Ramos (cell line): ENCODE results near the gene SPG7.

Experiments used
- in situ Hi-C: fragments of 300-500 bp; cut with MboI; formaldehyde crosslinking; loops from one replicate; pipeline ENCODE4 v1.14.3; 2022; ENCODE audit warnings: low sequenced_read_pairs; ENCODE audit not compliant: unreplicated experiment

Gene SPG7

DNA sequence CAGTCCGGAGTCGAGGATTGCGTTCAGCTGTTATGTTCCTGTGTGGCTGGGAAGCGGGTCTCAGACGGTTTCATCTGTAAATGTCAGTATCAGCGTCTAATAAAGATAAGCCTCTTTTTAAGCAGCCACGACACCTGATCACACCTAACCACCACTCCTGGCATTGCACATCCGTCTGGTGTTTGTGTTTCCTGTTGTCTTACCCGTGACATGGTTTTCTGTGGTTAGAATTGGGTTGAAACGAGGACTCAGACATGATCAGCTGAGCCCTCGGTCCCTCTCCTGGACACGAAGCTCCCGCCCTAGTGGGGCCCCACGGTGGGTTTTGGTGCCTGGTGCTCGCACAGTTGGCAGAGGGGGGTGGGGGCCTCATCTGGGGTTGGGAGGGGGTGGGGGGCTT lies 85.6 kb downstream of the SPG7 start:
- in situ Hi-C loops = no loop called here

DNA sequence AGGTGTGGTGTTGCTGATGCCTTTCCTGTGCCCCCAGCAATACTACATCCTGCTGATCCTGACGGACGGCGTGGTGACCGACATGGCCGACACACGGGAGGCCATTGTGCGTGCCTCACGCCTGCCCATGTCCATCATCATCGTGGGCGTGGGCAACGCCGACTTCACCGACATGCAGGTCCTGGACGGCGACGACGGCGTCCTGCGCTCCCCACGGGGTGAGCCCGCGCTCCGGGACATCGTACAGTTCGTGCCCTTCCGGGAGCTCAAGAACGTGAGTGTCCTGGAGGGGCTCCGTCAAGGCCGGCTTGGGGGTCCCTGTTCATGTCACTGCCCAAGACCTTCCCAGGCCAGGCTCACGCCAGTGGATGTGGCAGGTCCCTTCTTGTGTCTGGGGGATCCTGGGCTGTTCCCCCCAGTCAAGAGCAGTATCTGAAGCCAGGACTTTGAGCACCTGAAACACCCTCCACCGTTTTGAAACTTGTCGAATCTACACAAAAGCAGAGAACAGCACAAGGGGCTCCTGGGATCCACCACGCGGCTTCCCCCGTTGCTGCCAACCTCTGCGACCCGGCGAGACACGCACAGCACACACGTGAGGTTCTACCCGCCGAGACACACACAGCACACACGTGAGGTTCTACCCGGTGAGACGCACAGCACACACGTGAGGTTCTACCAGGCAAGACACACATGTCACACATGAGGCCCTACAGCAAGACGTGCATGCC lies 87.3 kb downstream of the SPG7 start:
- in situ Hi-C loops = no loop called here

DNA sequence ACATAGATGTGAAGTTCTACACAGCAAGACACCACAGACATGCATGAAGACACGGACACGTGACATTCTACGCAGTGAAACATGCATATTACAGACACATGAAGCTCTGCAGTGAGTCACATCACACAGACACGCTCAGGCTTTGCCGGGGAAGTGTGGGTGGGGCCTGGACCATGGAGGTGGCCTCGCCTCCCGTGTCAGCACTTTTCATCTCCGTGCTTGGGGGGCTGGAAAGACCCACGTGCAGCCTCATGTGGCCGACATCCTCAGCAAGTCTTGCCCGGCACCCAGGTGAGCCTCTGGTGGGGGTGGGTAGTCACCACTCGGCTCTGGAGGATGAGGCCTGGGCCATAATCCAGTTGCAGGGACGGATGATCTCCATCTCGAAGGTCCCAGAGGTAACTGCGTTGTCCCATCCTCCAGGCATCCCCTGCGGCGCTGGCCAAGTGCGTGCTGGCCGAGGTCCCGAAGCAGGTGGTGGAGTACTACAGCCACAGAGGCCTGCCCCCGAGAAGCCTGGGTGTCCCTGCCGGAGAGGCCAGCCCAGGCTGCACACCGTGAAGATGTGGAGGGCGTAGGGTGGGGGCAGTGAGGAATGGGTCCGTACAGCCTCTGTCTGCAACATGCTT lies 88.0 kb downstream of the SPG7 start:
- in situ Hi-C loops = no loop called here

DNA sequence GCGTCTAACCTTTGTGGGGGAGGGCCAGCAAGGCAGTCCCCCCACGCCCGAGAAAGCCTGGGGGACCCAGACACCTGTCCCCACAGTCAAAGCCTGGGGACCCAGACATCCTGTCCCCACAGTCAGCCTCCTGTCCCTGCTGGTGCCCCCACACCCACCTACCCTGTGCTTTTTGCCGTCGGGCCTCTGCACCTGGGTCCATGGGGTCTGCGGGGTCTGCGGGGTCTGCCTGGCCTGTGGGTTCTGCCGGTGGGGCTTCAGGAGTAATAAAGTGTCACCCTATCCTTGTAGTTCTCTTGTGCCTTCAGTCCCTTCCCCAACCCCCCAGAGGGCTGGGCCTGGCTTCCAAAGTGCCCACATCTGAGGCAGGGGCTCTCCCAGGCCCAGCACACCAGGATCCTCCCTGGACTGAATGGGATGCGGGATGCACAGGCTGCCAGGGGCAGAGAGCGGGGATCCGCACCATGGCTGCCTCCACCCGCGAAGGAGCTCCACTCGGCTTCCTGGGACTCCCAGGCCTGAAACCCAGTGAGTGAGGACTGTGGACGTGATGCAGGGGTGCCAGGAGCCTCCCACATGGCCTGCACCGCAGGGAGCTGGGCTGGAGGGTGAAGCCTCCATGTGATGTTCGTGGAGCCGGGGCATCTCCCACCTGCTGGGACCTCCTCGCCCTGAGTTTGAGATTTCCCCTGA lies 88.9 kb downstream of the SPG7 start:
- in situ Hi-C loops = no loop called here

DNA sequence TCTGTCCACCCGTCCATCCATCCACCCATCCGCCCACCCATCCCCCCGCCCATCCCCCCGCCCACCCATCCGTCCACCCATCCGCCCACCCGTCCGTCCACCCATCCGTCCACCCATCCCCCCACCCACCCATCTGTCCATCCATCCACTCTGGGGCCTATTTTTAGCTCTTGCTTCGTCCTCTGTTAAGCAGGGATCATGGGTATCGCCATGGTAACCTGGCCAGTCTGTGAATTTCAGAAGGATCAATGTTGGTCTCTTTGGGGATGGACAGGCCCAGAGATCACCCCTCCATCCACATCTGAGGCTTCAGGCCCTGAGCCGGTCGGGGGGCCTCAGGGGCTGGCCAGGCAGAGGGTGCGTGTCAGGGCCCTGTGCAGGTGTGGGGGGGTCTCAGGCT lies 90.0 kb downstream of the SPG7 start:
- in situ Hi-C loops = no loop called here

DNA sequence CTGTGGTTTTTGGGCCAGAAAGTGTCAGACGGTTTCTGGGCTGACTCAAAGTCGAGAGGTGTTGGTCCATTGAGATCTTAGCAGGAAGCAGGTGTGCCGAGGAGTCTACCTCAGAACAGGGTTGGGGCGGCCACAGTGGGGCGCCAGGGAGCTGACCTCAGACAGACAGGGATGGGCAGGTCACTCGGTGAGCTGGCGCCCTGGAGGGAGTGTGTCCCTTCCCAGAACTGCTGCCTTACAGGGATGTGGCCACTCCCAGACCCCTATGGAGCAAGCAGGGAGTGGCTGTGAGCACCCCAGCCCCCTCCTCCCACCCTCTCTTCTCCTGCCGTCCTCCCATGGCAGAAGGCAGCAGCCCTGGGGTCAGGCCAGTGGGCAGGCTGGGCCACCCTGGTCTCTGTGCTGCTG lies 91.3 kb downstream of the SPG7 start:
- in situ Hi-C loops = no loop called here

DNA sequence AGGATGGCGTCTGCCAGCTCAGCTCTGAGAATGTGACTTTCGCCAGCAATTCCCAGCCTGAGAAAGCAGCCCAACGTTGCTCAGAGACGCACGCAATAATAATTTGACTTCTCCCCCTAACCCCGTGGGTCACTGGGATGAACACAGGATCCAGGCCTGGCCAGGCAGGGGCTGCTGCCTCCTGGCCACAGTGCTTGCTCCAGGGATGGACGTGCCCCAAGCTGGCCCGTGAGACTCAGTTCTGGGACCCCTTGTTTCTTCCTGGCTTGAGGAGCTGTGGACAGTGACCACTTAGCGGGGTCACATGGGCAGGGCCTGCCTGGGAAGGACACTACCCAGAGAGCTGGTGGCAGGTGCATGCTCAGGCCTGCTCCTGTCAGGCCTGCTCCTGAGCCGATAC lies 91.7 kb downstream of the SPG7 start:
- in situ Hi-C loops = no loop called here

DNA sequence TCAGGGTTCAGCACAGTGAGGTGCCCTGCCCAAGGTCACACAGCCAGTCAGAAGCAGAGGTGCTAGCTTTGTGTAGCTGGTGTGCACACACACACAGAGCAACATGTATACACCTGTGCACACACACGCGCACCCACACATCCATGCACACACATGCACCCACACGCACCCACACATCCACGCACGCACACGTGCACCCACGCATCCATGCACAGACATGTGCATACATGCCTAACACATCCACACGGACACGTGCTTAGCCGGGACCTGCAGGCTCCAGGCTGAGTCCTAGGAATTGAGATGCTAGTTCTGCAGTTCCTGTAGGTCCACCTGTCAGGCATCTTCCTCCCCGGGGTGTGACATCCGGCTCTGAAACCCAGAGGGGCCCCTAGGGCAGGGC lies 92.2 kb downstream of the SPG7 start:
- in situ Hi-C loops = no loop called here

DNA sequence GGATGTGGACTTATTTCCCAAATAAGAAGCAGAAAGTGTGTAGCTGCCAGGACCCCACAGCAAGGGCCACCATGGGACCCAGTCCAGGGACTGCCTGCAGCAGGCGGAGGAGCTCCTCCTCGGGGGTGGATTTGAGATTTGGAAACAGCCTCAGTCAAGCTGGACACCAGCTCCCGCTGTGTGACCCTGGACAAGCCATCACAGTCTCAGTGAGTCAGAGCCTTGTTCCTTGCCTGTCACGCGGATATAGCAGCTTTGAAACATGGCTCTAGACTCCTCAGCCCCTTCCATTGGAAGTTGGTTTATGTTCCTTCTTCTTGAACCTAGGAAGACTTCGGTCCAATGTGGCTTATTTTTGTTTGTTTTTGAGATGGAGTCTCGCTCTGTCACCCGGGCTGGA lies 92.8 kb downstream of the SPG7 start:
- in situ Hi-C loops = no loop called here

DNA sequence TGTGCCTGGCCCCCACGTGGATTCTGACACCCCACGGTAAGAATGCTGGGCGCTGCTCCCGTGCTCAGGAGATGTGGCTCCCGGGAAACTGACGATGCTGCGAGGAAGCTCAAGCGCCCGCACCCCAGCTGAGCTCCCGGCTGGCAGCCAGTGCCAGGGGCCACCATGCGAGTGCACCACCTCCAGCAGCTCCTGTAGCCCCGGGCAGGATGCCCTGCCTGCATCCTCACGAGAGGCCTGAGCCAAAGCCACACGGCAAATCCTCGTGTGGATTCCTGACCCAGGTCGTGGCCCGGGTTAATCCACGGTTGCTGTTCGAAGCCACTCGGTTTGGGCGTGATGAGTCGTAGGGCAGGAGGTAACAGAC lies 93.7 kb downstream of the SPG7 start:
- in situ Hi-C loops = no loop called here

DNA sequence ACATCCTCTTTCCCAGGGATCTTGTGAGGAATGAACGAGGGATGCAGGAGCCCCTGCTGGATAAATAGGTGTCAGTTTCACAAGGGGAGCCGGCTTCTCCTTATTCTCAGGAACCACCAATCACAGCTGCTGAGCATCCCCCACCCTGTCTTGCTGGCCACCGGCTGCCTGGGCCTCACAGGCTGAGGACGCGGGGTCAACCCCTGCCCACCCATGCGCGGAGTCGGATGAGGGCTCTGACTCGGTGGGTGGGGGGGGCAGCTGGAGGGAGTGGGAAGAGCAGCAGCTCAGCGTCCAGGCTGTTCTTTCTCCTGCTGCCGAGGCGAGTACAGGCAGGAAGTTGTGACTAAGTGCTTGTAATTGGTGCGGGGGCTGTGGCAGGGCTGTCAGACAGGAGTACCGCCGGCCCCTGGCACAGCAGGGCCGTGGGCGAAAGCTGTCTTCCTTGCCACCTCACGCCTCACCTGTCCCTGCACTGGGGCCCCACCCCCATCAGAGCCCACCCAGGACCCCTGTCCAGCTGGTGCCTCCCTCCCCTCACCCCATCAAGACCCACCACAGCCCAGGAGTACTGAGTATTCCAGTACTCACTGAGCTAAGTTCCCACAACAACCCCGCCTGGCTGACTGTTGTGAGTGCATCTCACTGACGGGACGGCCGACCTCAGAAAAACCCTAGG lies 94.2 kb downstream of the SPG7 start:
- in situ Hi-C loops = no loop called here

DNA sequence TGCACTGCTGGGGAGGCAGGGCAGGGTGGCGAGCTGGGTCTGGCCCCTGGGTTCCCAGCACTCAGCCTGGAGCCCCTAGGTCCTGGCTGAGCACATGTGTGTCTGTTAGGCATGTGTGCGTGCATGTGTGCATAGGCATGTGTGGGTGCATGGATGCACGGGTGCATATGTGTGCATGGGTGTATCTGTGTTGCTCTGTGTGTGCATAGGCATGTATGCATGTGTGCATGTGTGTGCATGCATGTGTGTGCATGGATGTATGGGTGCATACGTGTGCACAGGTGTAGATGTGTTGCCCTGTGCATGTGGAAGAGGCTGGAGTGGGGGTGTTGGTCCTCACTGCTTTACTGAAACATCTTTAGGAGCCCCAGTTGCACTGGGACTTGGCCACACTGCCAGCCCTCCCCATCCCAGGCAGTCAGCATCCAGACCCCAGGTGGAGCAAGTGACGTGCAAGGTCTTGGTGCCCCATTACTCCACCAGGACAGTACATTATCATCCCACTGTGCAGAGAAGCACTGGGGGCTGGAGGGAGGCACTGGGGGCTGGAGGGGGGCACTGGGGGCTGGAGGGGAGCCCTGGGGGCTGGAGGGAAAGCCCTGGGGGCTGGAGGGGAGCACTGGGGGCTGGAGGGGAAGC lies 94.9 kb downstream of the SPG7 start:
- in situ Hi-C loops = no loop called here

DNA sequence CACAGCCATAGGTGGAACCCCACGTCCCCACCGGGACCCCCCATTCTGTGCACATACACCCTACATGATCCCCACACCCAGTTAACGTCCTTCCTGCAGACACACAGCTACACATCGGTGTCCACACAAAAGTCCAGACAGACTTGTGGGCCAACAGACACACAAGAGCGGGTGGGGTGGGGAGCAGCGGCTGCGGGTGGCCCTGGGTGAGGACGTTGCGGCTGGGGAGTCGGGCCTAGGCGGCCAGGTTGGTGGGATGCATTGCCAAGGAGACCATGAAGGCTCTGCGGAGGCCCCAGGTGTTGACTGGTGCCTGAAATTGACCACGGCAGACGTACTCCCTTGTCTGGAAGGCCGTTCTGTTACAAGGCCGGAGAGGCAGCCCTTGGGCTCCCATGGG lies 96.6 kb downstream of the SPG7 start:
- in situ Hi-C loops = no loop called here

DNA sequence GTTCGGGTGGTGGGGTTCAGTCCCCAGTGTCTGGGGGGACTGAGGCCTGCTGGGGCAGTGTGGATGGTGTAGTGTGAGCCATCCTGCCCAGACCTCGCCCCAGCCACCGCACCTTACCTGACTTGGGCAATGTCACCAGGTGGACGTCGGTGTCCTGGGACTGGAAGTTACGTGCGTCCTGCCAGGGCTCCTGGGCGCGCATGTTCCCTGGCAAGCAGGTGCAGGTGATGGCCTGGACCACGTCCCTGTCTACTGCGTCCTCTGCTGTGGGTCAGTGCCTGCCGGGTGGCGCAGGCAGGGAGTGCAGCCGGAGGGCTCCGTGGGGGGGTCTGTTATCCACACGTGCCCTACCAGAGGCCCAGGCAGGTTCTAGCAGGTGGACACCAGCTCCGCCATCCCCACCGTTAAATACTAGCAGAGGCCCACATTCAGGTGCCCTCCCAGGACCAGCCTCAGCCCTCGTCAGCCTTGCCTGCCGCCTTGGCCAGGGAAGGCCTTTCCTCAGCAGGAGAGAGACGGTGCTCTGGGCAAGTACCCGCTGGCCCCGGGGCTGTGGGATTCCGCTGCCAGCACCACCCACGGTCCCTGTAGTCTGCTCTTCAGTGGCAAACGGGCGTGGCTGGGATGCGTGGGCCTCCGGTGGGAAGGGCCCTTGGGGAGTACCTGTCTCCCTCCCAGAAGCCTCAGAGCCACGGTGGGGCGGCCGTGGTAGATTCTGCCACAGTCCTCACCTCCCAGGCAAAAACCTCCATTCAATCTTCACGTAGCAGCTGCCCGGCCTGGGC lies 97.2 kb downstream of the SPG7 start:
- in situ Hi-C loops = no loop called here

DNA sequence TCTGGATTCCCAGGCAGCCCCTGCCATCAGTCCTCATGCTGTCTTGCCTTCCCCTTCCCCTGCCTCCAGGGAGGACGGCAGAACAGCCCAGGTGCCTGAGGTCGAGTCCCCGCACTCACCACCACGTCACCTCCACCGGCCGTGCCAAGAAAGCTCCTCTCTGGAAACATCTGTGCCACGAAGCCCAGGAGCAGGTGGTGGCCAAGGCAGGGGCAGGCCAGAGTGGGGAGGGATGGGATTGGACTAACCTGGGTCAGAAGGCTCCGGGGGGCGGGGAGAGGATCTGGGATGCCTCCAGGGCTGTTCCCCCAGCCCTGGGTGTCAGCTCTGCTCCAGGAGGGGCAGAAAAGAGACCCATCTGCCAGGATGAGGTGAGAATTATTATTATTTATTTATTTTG lies 97.8 kb downstream of the SPG7 start:
- in situ Hi-C loops = no loop called here
